Measurements from ENCODE around the gene NCOA1. TPM values are rescaled to one million over a fixed set of nuclear protein-coding genes. Genes with fewer than 3 reads are reported as not detected.

NCOA1 gene
- total RNA-seq, 1 donor from 2014 or later, result 3.4 TPM

GRCh38 chr2:24540011-24540477, 49.0 kb downstream of the NCOA1 start:
- FAIRE-seq, result no peak
- no peak for DNase-seq (ENCODE audit: low read depth)
- TF ChIP-seq, protein P1, sequence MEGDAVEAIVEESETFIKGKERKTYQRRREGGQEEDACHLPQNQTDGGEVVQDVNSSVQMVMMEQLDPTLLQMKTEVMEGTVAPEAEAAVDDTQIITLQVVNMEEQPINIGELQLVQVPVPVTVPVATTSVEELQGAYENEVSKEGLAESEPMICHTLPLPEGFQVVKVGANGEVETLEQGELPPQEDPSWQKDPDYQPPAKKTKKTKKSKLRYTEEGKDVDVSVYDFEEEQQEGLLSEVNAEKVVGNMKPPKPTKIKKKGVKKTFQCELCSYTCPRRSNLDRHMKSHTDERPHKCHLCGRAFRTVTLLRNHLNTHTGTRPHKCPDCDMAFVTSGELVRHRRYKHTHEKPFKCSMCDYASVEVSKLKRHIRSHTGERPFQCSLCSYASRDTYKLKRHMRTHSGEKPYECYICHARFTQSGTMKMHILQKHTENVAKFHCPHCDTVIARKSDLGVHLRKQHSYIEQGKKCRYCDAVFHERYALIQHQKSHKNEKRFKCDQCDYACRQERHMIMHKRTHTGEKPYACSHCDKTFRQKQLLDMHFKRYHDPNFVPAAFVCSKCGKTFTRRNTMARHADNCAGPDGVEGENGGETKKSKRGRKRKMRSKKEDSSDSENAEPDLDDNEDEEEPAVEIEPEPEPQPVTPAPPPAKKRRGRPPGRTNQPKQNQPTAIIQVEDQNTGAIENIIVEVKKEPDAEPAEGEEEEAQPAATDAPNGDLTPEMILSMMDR (IDR thresholded peaks at IDR 0.05; ENCODE audit: insufficient read depth, low read length, severe bottlenecking), result no peak
- Histone ChIP-seq H3K36me3 (ENCODE audit: control insufficient read depth, insufficient read depth, low read length) (no peaks in the 10 kb centered on the region), H3K4me3 (ENCODE audit: low read depth, low read length) (no peak overlapping the region), H3K27me3 (ENCODE audit: control insufficient read depth, insufficient read depth, low read length) (no peaks in the 10 kb centered on the region)

GRCh38 chr2:24541621-24542020, 50.6 kb downstream of the NCOA1 start:
- DNase-seq (ENCODE audit: low read depth), result no peak
- Histone ChIP-seq H3K27me3 (ENCODE audit: control insufficient read depth, insufficient read depth, low read length) (no peaks in the 10 kb centered on the region), H3K36me3 (ENCODE audit: control insufficient read depth, insufficient read depth, low read length) (no peaks in the 10 kb centered on the region), H3K4me3 (ENCODE audit: low read depth, low read length) (no peak overlapping the region)
- FAIRE-seq, result no peak
- TF ChIP-seq, protein P1 (IDR thresholded peaks at IDR 0.05; ENCODE audit: insufficient read depth, low read length, severe bottlenecking), result no peak

GRCh38 chr2:24542269-24542872, 51.3 kb downstream of the NCOA1 start:
- TF ChIP-seq, protein P1 (IDR thresholded peaks at IDR 0.05; ENCODE audit: insufficient read depth, low read length, severe bottlenecking), result no peak
- DNase-seq (ENCODE audit: low read depth), result no peak
- no peak for FAIRE-seq

GRCh38 chr2:24543252-24543651, 52.2 kb downstream of the NCOA1 start:
- no peaks in the 10 kb centered on the region for H3K27me3 ChIP-seq (ENCODE audit: control insufficient read depth, insufficient read depth, low read length)
- FAIRE-seq (no peak), DNase-seq (ENCODE audit: low read depth) (no peak)
- TF ChIP-seq, protein P1 (IDR thresholded peaks at IDR 0.05; ENCODE audit: insufficient read depth, low read length, severe bottlenecking), result no peak
- no peaks in the 10 kb centered on the region for H3K36me3 ChIP-seq (ENCODE audit: control insufficient read depth, insufficient read depth, low read length)
- H3K4me3 ChIP-seq (ENCODE audit: low read depth, low read length), result no peak overlapping the region

More at GRCh38 chr2:24542269-24542872, 51.3 kb downstream of the NCOA1 start:
- H3K27me3 ChIP-seq (ENCODE audit: control insufficient read depth, insufficient read depth, low read length), result no peaks in the 10 kb centered on the region
- no peak overlapping the region for H3K4me3 ChIP-seq (ENCODE audit: low read depth, low read length)
- no peaks in the 10 kb centered on the region for H3K36me3 ChIP-seq (ENCODE audit: control insufficient read depth, insufficient read depth, low read length)

DNA sequence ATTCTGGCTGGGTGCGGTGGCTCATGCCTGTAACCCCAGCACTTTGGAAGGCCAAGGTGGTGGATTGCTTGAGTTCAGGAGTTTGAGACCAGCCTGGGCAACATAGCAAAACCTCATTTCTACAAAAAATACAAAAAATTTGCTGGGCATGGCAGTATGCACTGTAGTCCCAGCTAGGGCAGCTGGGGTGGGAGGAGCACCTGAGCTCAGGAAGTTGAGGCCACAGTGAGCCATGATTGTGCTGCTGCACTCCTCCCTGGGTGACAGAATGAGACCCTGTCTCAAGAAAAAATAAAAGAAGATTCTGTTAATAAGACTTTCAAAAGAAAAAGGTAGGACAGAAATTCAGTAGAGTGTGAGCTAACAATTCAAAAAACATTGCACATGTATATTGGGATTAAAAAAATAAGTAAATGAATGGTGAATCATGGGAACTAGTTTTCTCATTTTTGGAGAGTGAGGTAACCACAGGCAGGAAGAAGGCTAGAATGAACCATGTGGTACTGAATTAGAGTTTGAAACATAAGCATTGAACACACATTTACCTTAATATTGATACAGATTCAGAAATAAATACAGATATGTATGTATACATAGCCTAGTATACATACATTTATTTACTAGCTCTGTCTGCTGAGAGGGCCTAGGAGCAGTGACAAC, 53.5 kb downstream of the NCOA1 start:
- FAIRE-seq, result no peak

More for the DNA sequence above, 53.5 kb downstream of the NCOA1 start:
- Histone ChIP-seq H3K27me3 (ENCODE audit: control insufficient read depth, insufficient read depth, low read length) (no peaks in the 10 kb centered on the region), H3K4me3 (ENCODE audit: low read depth, low read length) (no peak overlapping the region), H3K36me3 (ENCODE audit: control insufficient read depth, insufficient read depth, low read length) (no peaks in the 10 kb centered on the region)
- no peak for DNase-seq (ENCODE audit: low read depth)
- TF ChIP-seq, protein P1 (IDR thresholded peaks at IDR 0.05; ENCODE audit: insufficient read depth, low read length, severe bottlenecking), result no peak

Data from bronchial epithelial cell (primary cell).